Fibroblast of villous mesenchyme (primary cell): ENCODE data around the gene FHOD3. TPM values are rescaled to one million over a fixed set of nuclear protein-coding genes. Genes with fewer than 3 reads are reported as not detected.

ENCODE experiments used
- DNase-seq: peaks from one replicate; pipeline ENCODE4 v3.0.0-alpha.2; 2010; ENCODE audit warnings: low read depth
- H3K4me3 ChIP-seq: 2 replicates; pipeline ENCODE4 v1.5.1; 2011; ENCODE audit warnings: low read depth, mild to moderate bottlenecking, low read length
- total RNA-seq: library from RNA; depleted of rRNA; stranded (reverse); fragments of >200 nt; gene quantifications from 2 replicates; pipeline ENCODE4 v1.2.3, GENCODE V29; 2012
- TF ChIP-seq, protein P1 (sequence below): IDR thresholded peaks from 2 replicates; pipeline ENCODE4 v1.5.1; 2012; ENCODE audit warnings: low read depth, mild to moderate bottlenecking, low read length; ENCODE audit not compliant: insufficient read depth

Gene FHOD3
- total RNA-seq, 1 donor = 5.2 TPM

GRCh38 chr18:36828630-36829361 is 531.3 kb downstream of the FHOD3 start, which contains the start of the genes KIAA1328 and TPGS2:
Gene KIAA1328 (plus strand): TSS chr18:36829127. CDS start chr18:36829139, 12 bp downstream.
Gene TPGS2 (minus strand): TSS chr18:36829002. CDS start chr18:36828767, 235 bp downstream.
- DNase-seq = peak; percentile 91
- H3K4me3 ChIP-seq = peak within 1 kb of the TSS; percentile 97
- TF ChIP-seq, protein P1, sequence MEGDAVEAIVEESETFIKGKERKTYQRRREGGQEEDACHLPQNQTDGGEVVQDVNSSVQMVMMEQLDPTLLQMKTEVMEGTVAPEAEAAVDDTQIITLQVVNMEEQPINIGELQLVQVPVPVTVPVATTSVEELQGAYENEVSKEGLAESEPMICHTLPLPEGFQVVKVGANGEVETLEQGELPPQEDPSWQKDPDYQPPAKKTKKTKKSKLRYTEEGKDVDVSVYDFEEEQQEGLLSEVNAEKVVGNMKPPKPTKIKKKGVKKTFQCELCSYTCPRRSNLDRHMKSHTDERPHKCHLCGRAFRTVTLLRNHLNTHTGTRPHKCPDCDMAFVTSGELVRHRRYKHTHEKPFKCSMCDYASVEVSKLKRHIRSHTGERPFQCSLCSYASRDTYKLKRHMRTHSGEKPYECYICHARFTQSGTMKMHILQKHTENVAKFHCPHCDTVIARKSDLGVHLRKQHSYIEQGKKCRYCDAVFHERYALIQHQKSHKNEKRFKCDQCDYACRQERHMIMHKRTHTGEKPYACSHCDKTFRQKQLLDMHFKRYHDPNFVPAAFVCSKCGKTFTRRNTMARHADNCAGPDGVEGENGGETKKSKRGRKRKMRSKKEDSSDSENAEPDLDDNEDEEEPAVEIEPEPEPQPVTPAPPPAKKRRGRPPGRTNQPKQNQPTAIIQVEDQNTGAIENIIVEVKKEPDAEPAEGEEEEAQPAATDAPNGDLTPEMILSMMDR = peak; percentile 45

Other genes starting within 250 kb of the FHOD3 start
- 38.0 and 70.4 TPM in 2 replicates for gene RPRD1A, start 230.2 kb upstream of the FHOD3 start, total RNA-seq
- 83.4 and 120 TPM in 2 replicates for gene SLC39A6, start 168.4 kb upstream of the FHOD3 start, total RNA-seq
- gene ELP2, start 167.8 kb upstream of the FHOD3 start, total RNA-seq = 83.4 and 104 TPM in 2 replicates
- gene MOCOS, start 110.2 kb upstream of the FHOD3 start, total RNA-seq = 3.0 and 7.1 TPM in 2 replicates